Calu3 (cell line): ENCODE results near the gene SSUH2. TPM values are rescaled to one million over a fixed set of nuclear protein-coding genes. Genes with fewer than 3 reads are reported as not detected.

Experiments used
- BruUV-seq: library from RNA; stranded (reverse); fragments of 400-500 nt; replicated peaks from 2 replicates; lab custom pipeline; 2021; lab: Mats Ljungman, UMichigan
- CTCF ChIA-PET: fragments of 300-600 bp; sonication (Branson Sonifier 250); formaldehyde crosslinking; loops from one replicate; lab custom pipeline; 2022; ENCODE audit warnings: antibody characterized with exemption; lab: Charles Lee
- DNase-seq: peaks from one replicate; pipeline ENCODE4 v3.0.0; 2022
- H3K27ac Mint-ChIP-seq: one replicate; pipeline ENCODE4 v1.8.0; 2022; ENCODE audit warnings: mixed read lengths; ENCODE audit not compliant: unreplicated experiment
- H3K27me3 Mint-ChIP-seq: one replicate; pipeline ENCODE4 v1.8.0; 2022; ENCODE audit warnings: mixed read lengths; ENCODE audit not compliant: unreplicated experiment
- H3K36me3 Mint-ChIP-seq: one replicate; pipeline ENCODE4 v1.8.0; 2022; ENCODE audit warnings: mild to moderate bottlenecking, moderate library complexity, mixed read lengths; ENCODE audit not compliant: insufficient read depth, unreplicated experiment
- H3K4me1 Mint-ChIP-seq: one replicate; pipeline ENCODE4 v1.8.0; 2022; ENCODE audit warnings: mild to moderate bottlenecking, low read depth, mixed read lengths; ENCODE audit not compliant: unreplicated experiment
- H3K4me3 Mint-ChIP-seq: one replicate; pipeline ENCODE4 v1.8.0; 2022; ENCODE audit warnings: mild to moderate bottlenecking, low read depth, moderate library complexity, mixed read lengths; ENCODE audit not compliant: unreplicated experiment
- H3K9me3 Mint-ChIP-seq: one replicate; pipeline ENCODE4 v1.8.0; 2022; ENCODE audit warnings: low read depth, mixed read lengths; ENCODE audit not compliant: unreplicated experiment
- intact Hi-C: fragments of 100-400 bp; cut with micrococcal nuclease; formaldehyde crosslinking; loops from one replicate; pipeline ENCODE4 v1.10.0; 2022; ENCODE audit not compliant: unreplicated experiment
- total RNA-seq: library from RNA; stranded (reverse); gene quantifications from 2 replicates; pipeline ENCODE4 v1.2.3, GENCODE V29; 2022
- TF ChIP-seq, protein P1 (sequence below): fragments of 200-600 bp; IDR thresholded peaks from one replicate; pipeline ENCODE4 v1.8.0; 2022; ENCODE audit warnings: antibody characterized with exemption; ENCODE audit not compliant: unreplicated experiment

Gene SSUH2
- total RNA-seq, 1 experiment from 2014 or later: not detected

DNA sequence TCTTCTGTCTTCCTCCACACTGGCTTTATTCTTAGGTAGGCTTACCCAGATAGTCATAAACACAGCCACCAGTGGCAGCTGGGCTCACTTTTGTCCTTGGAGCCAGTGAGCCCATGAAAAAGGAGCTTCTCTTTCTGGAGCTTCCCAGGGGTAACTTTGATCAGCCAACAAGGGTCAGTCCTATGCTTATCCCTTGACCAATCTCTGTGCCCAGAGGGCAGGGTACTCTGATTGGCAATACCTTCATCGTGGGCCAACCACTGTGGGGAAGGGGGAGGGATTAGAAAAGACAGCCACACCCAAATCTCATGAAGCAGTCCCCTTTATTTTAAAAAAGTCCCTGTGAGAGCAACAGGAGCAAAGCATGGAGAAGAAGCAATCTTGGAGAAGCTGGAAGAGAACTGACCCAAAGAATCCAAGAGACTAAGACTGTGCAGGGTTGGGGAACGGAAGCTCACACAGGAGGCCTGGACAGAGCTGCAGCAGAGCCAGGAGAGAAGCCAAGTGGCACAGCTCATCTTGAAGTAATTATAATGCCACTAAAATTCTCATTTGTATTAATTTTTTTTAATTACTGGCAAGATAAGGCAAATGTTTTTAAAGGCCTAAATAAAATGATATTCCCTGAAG lies 70.4 kb downstream of the SSUH2 start:
- Mint-ChIP-seq H3K9me3 (no peaks in the 10 kb centered on the region), H3K27me3 (no peaks in the 10 kb centered on the region), H3K4me3 (no peak overlapping the region), H3K4me1 (no peaks in the 10 kb centered on the region), H3K36me3 (peaks cover 26% of the 10 kb centered on the region), H3K27ac (no peak overlapping the region)
- intact Hi-C loops: no loop called here
- TF ChIP-seq, protein P1, sequence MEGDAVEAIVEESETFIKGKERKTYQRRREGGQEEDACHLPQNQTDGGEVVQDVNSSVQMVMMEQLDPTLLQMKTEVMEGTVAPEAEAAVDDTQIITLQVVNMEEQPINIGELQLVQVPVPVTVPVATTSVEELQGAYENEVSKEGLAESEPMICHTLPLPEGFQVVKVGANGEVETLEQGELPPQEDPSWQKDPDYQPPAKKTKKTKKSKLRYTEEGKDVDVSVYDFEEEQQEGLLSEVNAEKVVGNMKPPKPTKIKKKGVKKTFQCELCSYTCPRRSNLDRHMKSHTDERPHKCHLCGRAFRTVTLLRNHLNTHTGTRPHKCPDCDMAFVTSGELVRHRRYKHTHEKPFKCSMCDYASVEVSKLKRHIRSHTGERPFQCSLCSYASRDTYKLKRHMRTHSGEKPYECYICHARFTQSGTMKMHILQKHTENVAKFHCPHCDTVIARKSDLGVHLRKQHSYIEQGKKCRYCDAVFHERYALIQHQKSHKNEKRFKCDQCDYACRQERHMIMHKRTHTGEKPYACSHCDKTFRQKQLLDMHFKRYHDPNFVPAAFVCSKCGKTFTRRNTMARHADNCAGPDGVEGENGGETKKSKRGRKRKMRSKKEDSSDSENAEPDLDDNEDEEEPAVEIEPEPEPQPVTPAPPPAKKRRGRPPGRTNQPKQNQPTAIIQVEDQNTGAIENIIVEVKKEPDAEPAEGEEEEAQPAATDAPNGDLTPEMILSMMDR: no peak
- CTCF ChIA-PET: interaction anchor here (0.6 to 1.0 kb wide), 2 partner anchors 13 to 69 kb away, joined by 3 read pairs; no protein-coding TSS in a partner anchor
- BruUV-seq: no TSS peak
- DNase-seq: no peak

DNA sequence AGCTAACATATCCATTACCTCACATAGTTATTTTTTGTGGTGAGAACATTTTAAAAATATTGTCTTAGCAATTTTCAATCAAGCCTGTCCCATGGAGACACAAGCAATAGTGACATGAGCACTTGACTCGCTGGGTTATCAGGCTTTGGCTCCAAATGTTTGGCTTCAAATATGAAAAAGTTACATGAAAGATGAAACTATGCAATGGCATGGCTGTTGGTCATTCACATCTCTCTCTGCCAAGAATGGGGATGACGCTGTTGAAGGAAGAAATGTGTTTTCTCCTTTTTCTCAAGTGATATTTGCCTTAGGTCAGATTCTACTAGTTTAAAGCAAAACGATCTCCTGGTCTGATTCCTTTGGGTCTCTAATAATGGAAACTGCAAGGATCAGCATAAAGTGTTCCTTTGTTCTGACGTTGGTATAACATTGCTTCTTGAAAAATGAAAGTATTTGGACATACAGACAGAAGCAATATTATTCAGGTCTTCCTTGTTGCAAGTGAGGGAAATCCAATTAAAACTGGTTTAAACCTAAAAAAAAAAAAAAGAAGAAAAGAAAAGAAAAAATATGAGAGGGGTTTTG lies 71.2 kb downstream of the SSUH2 start:
- H3K4me3 Mint-ChIP-seq: no peak overlapping the region
- CTCF ChIA-PET: no interaction called here
- TF ChIP-seq, protein P1: no peak
- no peaks in the 10 kb centered on the region for H3K4me1 Mint-ChIP-seq
- H3K27me3 Mint-ChIP-seq: no peaks in the 10 kb centered on the region
- H3K27ac Mint-ChIP-seq: no peak overlapping the region
- peaks cover 26% of the 10 kb centered on the region for H3K36me3 Mint-ChIP-seq
- BruUV-seq: no TSS peak
- intact Hi-C loops: no loop called here
- no peaks in the 10 kb centered on the region for H3K9me3 Mint-ChIP-seq
- DNase-seq: no peak

DNA sequence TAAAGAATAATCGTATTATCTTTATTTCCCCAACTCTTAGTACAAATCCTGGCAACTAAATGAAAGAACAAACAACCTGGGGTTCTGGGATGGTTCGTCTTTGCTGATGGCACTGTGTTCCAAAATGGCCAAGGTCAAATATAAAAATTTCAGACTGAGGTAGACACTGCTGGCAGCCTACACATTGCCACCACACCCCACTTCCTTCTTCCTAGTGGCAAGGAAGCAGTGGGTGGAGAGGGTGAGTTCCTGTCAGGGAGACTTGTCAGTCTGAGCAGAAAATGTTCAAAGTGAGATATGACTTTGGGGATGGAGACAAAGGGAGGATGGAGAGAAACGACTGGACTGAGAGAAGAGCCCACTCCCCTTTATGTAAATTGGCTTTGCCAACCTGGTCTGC lies 73.3 kb downstream of the SSUH2 start:
- H3K9me3 Mint-ChIP-seq: no peaks in the 10 kb centered on the region
- H3K36me3 Mint-ChIP-seq: peaks cover 23% of the 10 kb centered on the region
- no peak overlapping the region for H3K27ac Mint-ChIP-seq
- TF ChIP-seq, protein P1: no peak
- H3K4me3 Mint-ChIP-seq: no peak overlapping the region
- intact Hi-C loops: no loop called here
- no peaks in the 10 kb centered on the region for H3K4me1 Mint-ChIP-seq
- no peaks in the 10 kb centered on the region for H3K27me3 Mint-ChIP-seq
- CTCF ChIA-PET: no interaction called here
- DNase-seq: no peak
- no TSS peak for BruUV-seq

Other genes with a start within 250 kb of the SSUH2 start
- gene LMCD1, start 143.0 kb downstream of the SSUH2 start, total RNA-seq: 21.9 and 46.0 TPM in 2 replicates
- gene CAV3, start 89.0 kb upstream of the SSUH2 start, total RNA-seq: not detected in 2 replicates
- gene OXTR, start 124.8 kb upstream of the SSUH2 start, total RNA-seq: 2.8 and 3.4 TPM in 2 replicates